K562 (cell line): ENCODE measurements around the gene PCYT1A. TPM values are rescaled to one million over a fixed set of nuclear protein-coding genes. Genes with fewer than 3 reads are reported as not detected.

Source experiments
- PYGO2 ChIP-seq: fragments of 450-650 bp; IDR thresholded peaks from 2 replicates; pipeline ENCODE4 v1.6.1; 2016; ENCODE audit warnings: mild to moderate bottlenecking, missing genetic modification characterization, moderate library complexity, missing compliant biosample characterization
- TAL1 ChIP-seq: fragments of 450-650 bp; IDR thresholded peaks from 2 replicates; pipeline ENCODE4 v1.6.1; 2016; ENCODE audit warnings: mild to moderate bottlenecking
- polyA plus RNA-seq, 8 experiments: library from polyadenylated mRNA; depleted of rRNA in 4 of 8; stranded (reverse) in 5 of 8; unstranded in 3 of 8; fragments of >200 nt; fragmentation: Nextera tagmentation in 2 of 8; fragmentation: Illumina TruSeq in 1 of 8; extraction: Ambion mirVana in 2 of 8; extraction: Trizol in 1 of 8; gene quantifications; 2 replicates each; pipeline versions ENCODE4 v1.2.1 to v1.2.3, GENCODE V29; 2011 to 2014; ENCODE audit warnings: inconsistent platforms in 1 of 8, missing spikeins in 1 of 8
- total RNA-seq, 7 experiments: library from RNA; depleted of rRNA in 6 of 7; stranded (reverse); fragments of >200 nt in 6 of 7; fragmentation: Illumina TruSeq in 2 of 7; extraction: Trizol in 2 of 7; gene quantifications; 2 replicates each; pipeline versions ENCODE4 v1.2.1 to v1.2.3, GENCODE V29; 2011 to 2021; ENCODE audit warnings: low replicate concordance in 1 of 7
- TF ChIP-seq, protein P1 (sequence below): fragments of 450-650 bp; IDR thresholded peaks from 2 replicates; pipeline ENCODE4 v1.6.1; 2018; ENCODE audit not compliant: partially characterized antibody
- TF ChIP-seq, protein P2 (sequence below): fragments of 450-650 bp; formaldehyde crosslinking; conservative IDR thresholded peaks from 2 replicates; pipeline ENCODE4 v1.4.0; 2022; ENCODE audit warnings: mild to moderate bottlenecking, missing genetic modification characterization
- TF ChIP-seq, protein P3 (sequence below): sonication (generic); formaldehyde crosslinking; IDR thresholded peaks from 2 replicates; pipeline ENCODE4 v1.8.1; 2023; ENCODE audit warnings: mild to moderate bottlenecking, missing genetic modification reagents

PCYT1A gene
- total and polyA plus RNA-seq, 9 of the 15 experiments (the other 6 are each of a cell fraction or from before 2014, with no cell fraction given), result 13.4 to 62.8 (median 49.4) TPM

DNA sequence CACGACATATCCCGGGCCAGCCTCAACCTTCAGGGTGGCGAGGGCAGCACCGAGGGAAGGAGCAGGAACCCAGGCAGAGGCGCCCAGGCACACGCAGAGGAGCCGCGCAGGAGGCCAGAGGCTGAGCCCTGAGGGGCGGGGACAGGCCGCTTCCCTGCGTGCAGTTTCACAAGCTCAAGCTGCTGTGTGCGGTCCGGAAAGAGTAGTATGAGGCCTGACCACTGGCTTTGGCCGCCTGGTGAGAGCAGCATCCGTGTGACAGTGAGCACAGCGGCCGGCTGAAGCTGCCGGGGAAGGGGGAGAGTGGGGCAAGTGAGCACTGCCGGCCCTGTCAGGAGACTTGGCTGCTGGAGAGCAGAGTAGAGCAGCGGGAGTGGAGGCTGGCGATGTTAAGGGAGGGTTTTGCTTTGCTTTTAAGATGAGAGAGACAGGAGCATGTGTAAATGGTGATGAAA is 85.0 kb downstream of the PCYT1A start (continued):
- TF ChIP-seq, protein P1, sequence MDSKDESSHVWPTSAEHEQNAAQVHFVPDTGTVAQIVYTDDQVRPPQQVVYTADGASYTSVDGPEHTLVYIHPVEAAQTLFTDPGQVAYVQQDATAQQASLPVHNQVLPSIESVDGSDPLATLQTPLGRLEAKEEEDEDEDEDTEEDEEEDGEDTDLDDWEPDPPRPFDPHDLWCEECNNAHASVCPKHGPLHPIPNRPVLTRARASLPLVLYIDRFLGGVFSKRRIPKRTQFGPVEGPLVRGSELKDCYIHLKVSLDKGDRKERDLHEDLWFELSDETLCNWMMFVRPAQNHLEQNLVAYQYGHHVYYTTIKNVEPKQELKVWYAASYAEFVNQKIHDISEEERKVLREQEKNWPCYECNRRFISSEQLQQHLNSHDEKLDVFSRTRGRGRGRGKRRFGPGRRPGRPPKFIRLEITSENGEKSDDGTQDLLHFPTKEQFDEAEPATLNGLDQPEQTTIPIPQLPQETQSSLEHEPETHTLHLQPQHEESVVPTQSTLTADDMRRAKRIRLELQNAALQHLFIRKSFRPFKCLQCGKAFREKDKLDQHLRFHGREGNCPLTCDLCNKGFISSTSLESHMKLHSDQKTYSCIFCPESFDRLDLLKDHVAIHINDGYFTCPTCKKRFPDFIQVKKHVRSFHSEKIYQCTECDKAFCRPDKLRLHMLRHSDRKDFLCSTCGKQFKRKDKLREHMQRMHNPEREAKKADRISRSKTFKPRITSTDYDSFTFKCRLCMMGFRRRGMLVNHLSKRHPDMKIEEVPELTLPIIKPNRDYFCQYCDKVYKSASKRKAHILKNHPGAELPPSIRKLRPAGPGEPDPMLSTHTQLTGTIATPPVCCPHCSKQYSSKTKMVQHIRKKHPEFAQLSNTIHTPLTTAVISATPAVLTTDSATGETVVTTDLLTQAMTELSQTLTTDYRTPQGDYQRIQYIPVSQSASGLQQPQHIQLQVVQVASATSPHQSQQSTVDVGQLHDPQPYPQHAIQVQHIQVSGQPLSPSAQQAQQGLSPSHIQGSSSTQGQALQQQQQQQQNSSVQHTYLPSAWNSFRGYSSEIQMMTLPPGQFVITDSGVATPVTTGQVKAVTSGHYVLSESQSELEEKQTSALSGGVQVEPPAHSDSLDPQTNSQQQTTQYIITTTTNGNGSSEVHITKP, result no peak
- TF ChIP-seq PYGO2 (tag) (no peak), TAL1 (no peak)
- TF ChIP-seq, protein P2, sequence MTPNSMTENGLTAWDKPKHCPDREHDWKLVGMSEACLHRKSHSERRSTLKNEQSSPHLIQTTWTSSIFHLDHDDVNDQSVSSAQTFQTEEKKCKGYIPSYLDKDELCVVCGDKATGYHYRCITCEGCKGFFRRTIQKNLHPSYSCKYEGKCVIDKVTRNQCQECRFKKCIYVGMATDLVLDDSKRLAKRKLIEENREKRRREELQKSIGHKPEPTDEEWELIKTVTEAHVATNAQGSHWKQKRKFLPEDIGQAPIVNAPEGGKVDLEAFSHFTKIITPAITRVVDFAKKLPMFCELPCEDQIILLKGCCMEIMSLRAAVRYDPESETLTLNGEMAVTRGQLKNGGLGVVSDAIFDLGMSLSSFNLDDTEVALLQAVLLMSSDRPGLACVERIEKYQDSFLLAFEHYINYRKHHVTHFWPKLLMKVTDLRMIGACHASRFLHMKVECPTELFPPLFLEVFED, result no peak
- TF ChIP-seq, protein P3, sequence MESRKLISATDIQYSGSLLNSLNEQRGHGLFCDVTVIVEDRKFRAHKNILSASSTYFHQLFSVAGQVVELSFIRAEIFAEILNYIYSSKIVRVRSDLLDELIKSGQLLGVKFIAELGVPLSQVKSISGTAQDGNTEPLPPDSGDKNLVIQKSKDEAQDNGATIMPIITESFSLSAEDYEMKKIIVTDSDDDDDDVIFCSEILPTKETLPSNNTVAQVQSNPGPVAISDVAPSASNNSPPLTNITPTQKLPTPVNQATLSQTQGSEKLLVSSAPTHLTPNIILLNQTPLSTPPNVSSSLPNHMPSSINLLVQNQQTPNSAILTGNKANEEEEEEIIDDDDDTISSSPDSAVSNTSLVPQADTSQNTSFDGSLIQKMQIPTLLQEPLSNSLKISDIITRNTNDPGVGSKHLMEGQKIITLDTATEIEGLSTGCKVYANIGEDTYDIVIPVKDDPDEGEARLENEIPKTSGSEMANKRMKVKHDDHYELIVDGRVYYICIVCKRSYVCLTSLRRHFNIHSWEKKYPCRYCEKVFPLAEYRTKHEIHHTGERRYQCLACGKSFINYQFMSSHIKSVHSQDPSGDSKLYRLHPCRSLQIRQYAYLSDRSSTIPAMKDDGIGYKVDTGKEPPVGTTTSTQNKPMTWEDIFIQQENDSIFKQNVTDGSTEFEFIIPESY, result peak; percentile 93
